SKM-1 treated with dmso at 0.1 percent for 144 hours (cell line): ENCODE measurements around the gene BRI3BP.
"Not testable (repeated sequence)": the region's sequence is repeated elsewhere in the genome, so short reads cannot be mapped to it uniquely, and the experiment has no call there.

ENCODE experiments used
- DNase-seq: peaks from one replicate; lab custom pipeline; 2025; ENCODE audit not compliant: unreplicated experiment; lab: John Stamatoyannopoulos, UW

BRI3BP gene

GRCh38 chr12:125021096-125021495, 27.7 kb downstream of the BRI3BP start:
- DNase-seq = no peak

- DNase-seq = no peak
These were observed 28.3 kb downstream of the BRI3BP start for GRCh38 chr12:125021771-125022170.

- DNase-seq = no peak
These were observed 29.6 kb downstream of the BRI3BP start for GRCh38 chr12:125023065-125023464.

GRCh38 chr12:125024949-125025563, 31.6 kb downstream of the BRI3BP start:
- DNase-seq = no peak

GRCh38 chr12:125025606-125026235, 32.3 kb downstream of the BRI3BP start:
- no peak for DNase-seq

GRCh38 chr12:125028106-125028505, 34.7 kb downstream of the BRI3BP start:
- no peak for DNase-seq

- no peak for DNase-seq
These were observed 36.4 kb downstream of the BRI3BP start for GRCh38 chr12:125029761-125030358.

- DNase-seq = not testable (repeated sequence)
These were observed 38.0 kb downstream of the BRI3BP start for GRCh38 chr12:125031471-125031870.

- no peak for DNase-seq
These were observed 39.2 kb downstream of the BRI3BP start for GRCh38 chr12:125032466-125033152.

- DNase-seq = no peak
These were observed 39.8 kb downstream of the BRI3BP start for GRCh38 chr12:125033288-125033687.

- DNase-seq = no peak
These were observed 45.7 kb downstream of the BRI3BP start for GRCh38 chr12:125038976-125039625.

- no peak for DNase-seq
These were observed 55.6 kb downstream of the BRI3BP start for GRCh38 chr12:125049093-125049458.

- no peak for DNase-seq
These were observed 57.0 kb downstream of the BRI3BP start for GRCh38 chr12:125050446-125050845.

GRCh38 chr12:125050868-125051267, 57.4 kb downstream of the BRI3BP start:
- no peak for DNase-seq

- no peak for DNase-seq
These were observed 60.4 kb downstream of the BRI3BP start for GRCh38 chr12:125053821-125054220.

- DNase-seq = no peak
These were observed 62.1 kb downstream of the BRI3BP start for GRCh38 chr12:125055591-125055990.

- DNase-seq = no peak
These were observed 62.9 kb downstream of the BRI3BP start for GRCh38 chr12:125056306-125056705.

GRCh38 chr12:125057708-125058107, 64.3 kb downstream of the BRI3BP start:
- no peak for DNase-seq

GRCh38 chr12:125061229-125061628, 67.8 kb downstream of the BRI3BP start:
- DNase-seq = no peak

GRCh38 chr12:125063522-125063921, 70.1 kb downstream of the BRI3BP start:
- DNase-seq = not testable (repeated sequence)

- DNase-seq = no peak
These were observed 71.0 kb downstream of the BRI3BP start for GRCh38 chr12:125064492-125064891.
